ENCODE data around the gene VPS13A. TPM values are rescaled to one million over a fixed set of nuclear protein-coding genes. Genes with fewer than 3 reads are reported as not detected.

The VPS13A gene
- total and polyA plus RNA-seq, 10 of the 15 experiments (the other 5 are each of a cell fraction or from before 2014, with no cell fraction given) = 10.0 to 35.2 (median 21.1) TPM

- intact Hi-C loops (cut with micrococcal nuclease; ENCODE audit: unreplicated experiment) (no loop called here), in situ Hi-C loops (cut with MboI) (no loop called here)
- Histone ChIP-seq H3K4me2 (ENCODE audit: control insufficient read depth, insufficient read depth) (peak overlapping the region; percentile 82), H3K27ac (ENCODE audit: control insufficient read depth, insufficient read depth) (no peak overlapping the region), H3K79me2 (ENCODE audit: control insufficient read depth, insufficient read depth, low read length) (peaks cover 61% of the 10 kb centered on the region), H3K27me3 (replicated peaks in 1 of 2; ENCODE audit: control insufficient read depth in 2 of 2, insufficient read depth in 2 of 2, low read length in 1 of 2) (no peaks in the 10 kb centered on the region), H2AFZ (ENCODE audit: control insufficient read depth, low read depth, low read length) (no peak overlapping the region), H3K36me3 (ENCODE audit: control insufficient read depth in 2 of 2, insufficient read depth in 2 of 2, low read length in 1 of 2) (no peaks in the 10 kb centered on the region), H3K4me3 (peak overlapping the region; percentile 98; the same call in 1 of the 2 replicates), H3K4me1 (ENCODE audit: control insufficient read depth, insufficient read depth, low read length) (peaks cover 3% of the 10 kb centered on the region; the same call in 1 of the 2 replicates), H3K9me3 (replicated peaks; ENCODE audit: control insufficient read depth, insufficient read depth, low read length) (no peaks in the 10 kb centered on the region), H3K9ac (ENCODE audit: control insufficient read depth, insufficient read depth, low read length) (no peak overlapping the region), H4K20me1 (ENCODE audit: control insufficient read depth, insufficient read depth) (no peaks in the 10 kb centered on the region)
- RAD21 ChIA-PET (ENCODE audit: unreplicated experiment) = no interaction called here
- ATAC-seq (no peak), FAIRE-seq (no peak), DNase-seq (ENCODE audit: low read depth, low spot score) (no peak)
- CTCF ChIA-PET = no interaction called here
- TF ChIP-seq, protein P1, sequence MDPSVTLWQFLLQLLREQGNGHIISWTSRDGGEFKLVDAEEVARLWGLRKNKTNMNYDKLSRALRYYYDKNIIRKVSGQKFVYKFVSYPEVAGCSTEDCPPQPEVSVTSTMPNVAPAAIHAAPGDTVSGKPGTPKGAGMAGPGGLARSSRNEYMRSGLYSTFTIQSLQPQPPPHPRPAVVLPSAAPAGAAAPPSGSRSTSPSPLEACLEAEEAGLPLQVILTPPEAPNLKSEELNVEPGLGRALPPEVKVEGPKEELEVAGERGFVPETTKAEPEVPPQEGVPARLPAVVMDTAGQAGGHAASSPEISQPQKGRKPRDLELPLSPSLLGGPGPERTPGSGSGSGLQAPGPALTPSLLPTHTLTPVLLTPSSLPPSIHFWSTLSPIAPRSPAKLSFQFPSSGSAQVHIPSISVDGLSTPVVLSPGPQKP (IDR thresholded peaks at IDR 0.05; ENCODE audit: low read depth, low read length) = no peak
- TF ChIP-seq SREBF2 (IDR thresholded peaks at IDR 0.05; ENCODE audit: low read length) = no peak
- no peak for TF ChIP-seq CBFB (IDR thresholded peaks at IDR 0.05; ENCODE audit: low read depth)
- no peak for TF ChIP-seq STAT1 (conservative IDR thresholded peaks at IDR 0.05)
- TF ChIP-seq, protein P2, sequence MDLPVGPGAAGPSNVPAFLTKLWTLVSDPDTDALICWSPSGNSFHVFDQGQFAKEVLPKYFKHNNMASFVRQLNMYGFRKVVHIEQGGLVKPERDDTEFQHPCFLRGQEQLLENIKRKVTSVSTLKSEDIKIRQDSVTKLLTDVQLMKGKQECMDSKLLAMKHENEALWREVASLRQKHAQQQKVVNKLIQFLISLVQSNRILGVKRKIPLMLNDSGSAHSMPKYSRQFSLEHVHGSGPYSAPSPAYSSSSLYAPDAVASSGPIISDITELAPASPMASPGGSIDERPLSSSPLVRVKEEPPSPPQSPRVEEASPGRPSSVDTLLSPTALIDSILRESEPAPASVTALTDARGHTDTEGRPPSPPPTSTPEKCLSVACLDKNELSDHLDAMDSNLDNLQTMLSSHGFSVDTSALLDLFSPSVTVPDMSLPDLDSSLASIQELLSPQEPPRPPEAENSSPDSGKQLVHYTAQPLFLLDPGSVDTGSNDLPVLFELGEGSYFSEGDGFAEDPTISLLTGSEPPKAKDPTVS (IDR thresholded peaks at IDR 0.05; ENCODE audit: low read depth, low read length) = no peak
- no peak for TF ChIP-seq SMAD1 (IDR thresholded peaks at IDR 0.05; ENCODE audit: low read depth, partially characterized antibody)
- no peak for TF ChIP-seq BHLHE40 (IDR thresholded peaks at IDR 0.05; ENCODE audit: borderline replicate concordance in 1 of 2, low read depth in 2 of 2, low read length in 1 of 2)
- TF ChIP-seq SMC3 (IDR thresholded peaks at IDR 0.05; ENCODE audit: borderline replicate concordance, low read length) = no peak
- BruUV-seq (replicated peaks) = no TSS peak
- SMC1A ChIA-PET (ENCODE audit: uncharacterized antibody, unreplicated experiment) = no interaction called here
- POLR2A ChIA-PET = no interaction called here
These were observed 2.7 kb downstream of the VPS13A start for GRCh38 chr9:77180056-77180455.
